Right cardiac atrium (tissue), 5 donors: ENCODE measurements around the gene LYSMD1. TPM values are rescaled to one million over a fixed set of nuclear protein-coding genes. Genes with fewer than 3 reads are reported as not detected.
"Not testable (repeated sequence)": the region's sequence is repeated elsewhere in the genome, so short reads cannot be mapped to it uniquely, and the experiment has no call there.

Source experiments
- ATAC-seq, 2 donors: fragments of 200-7000 bp; cut with Tn5 transposase; one replicate each; pipeline versions ENCODE4 v1.8.0 to v1.9.1; 2020; ENCODE audit warnings: moderate library complexity in 2 of 2, mild to moderate bottlenecking in 1 of 2
- DNase-seq, 3 donors: peaks; one replicate each; pipeline ENCODE4 v3.0.0-alpha.2; 2020
- H3K27ac ChIP-seq: one replicate; pipeline ENCODE4 v1.5.1; 2013; ENCODE audit warnings: mild to moderate bottlenecking, low read length, control low read depth, moderate library complexity
- H3K27me3 ChIP-seq: one replicate; pipeline ENCODE4 v1.6.1; 2013; ENCODE audit not compliant: control insufficient read depth, insufficient read depth
- H3K4me1 ChIP-seq: one replicate; pipeline ENCODE4 v1.6.1; 2013; ENCODE audit warnings: low read length; ENCODE audit not compliant: control insufficient read depth, insufficient read depth
- H3K4me3 ChIP-seq: one replicate; pipeline ENCODE4 v1.5.1; 2013; ENCODE audit warnings: low read length, control low read depth
- H3K9me3 ChIP-seq: one replicate; pipeline ENCODE4 v1.6.1; 2013; ENCODE audit warnings: low read length; ENCODE audit not compliant: control insufficient read depth
- WGBS: extraction: QIAGEN DNeasy Blood & Tissue Kit; methylation state at CpG from one replicate; pipeline ENCODE4 v1.1.7; 2013; 5-methylcytosine and 5-hydroxymethylcytosine counted together
- intact Hi-C, 4 donors: fragments of 100-400 bp; cut with DNase I; formaldehyde crosslinking; loops; one replicate each; pipeline versions ENCODE4 v1.11.0 to v1.14.0; 2022 to 2023
- long read RNA-seq, 4 donors: library from polyadenylated mRNA; unstranded; transcript quantifications; one replicate each; pipeline ENCODE4 v2.0.0, GENCODE V29; 2020 to 2021
- polyA plus RNA-seq: library from polyadenylated mRNA; stranded (reverse); fragments of 200-250 nt; gene quantifications from one replicate; pipeline ENCODE4 v1.2.3, GENCODE V29; 2013
- total RNA-seq, 4 donors: library from RNA; stranded (reverse); fragmentation: NEBNext Ultra II Directional; extraction: Animal tissue kit (Norgen Biotek cat#: 25700); gene quantifications; one replicate each; pipeline ENCODE4 v1.2.1, GENCODE V29; 2021
- donor health status: healthy with polysubstance abuse.
- donor health status: DM: no; HTN: yes; CAD: no.
- donor health status: DM: no; HTN: no; CAD: no.
- donor health status: DM: no; HTN: yes; CAD: no; lungs with severe emphysema.
- donor health status: DM: yes; HTN: yes; CAD: no.

Gene LYSMD1, protein sequence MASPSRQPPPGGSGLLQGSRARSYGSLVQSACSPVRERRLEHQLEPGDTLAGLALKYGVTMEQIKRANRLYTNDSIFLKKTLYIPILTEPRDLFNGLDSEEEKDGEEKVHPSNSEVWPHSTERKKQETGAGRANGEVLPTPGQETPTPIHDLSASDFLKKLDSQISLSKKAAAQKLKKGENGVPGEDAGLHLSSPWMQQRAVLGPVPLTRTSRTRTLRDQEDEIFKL
- 10 to 100 TPM in 3 of 4 donors, 1 to 10 TPM in 1; 8.5 to 16.5 (median 15.6) TPM for total RNA-seq
- 9.9 TPM for polyA plus RNA-seq
- long read RNA-seq, donor 1, partial matches to known transcripts: 0 of 4 reads
- long read RNA-seq, donor 1, other reads (novel, unspliced or antisense): 0 of 4 reads
- long read RNA-seq, donor 2: 0 reads
- long read RNA-seq, donor 3, partial matches to known transcripts: 0 of 3 reads
- long read RNA-seq, donor 3, other reads (novel, unspliced or antisense): 2 of 3 reads
- long read RNA-seq, donor 4, partial matches to known transcripts: 0 of 1 reads
- long read RNA-seq, donor 4, other reads (novel, unspliced or antisense): 0 of 1 reads

DNA sequence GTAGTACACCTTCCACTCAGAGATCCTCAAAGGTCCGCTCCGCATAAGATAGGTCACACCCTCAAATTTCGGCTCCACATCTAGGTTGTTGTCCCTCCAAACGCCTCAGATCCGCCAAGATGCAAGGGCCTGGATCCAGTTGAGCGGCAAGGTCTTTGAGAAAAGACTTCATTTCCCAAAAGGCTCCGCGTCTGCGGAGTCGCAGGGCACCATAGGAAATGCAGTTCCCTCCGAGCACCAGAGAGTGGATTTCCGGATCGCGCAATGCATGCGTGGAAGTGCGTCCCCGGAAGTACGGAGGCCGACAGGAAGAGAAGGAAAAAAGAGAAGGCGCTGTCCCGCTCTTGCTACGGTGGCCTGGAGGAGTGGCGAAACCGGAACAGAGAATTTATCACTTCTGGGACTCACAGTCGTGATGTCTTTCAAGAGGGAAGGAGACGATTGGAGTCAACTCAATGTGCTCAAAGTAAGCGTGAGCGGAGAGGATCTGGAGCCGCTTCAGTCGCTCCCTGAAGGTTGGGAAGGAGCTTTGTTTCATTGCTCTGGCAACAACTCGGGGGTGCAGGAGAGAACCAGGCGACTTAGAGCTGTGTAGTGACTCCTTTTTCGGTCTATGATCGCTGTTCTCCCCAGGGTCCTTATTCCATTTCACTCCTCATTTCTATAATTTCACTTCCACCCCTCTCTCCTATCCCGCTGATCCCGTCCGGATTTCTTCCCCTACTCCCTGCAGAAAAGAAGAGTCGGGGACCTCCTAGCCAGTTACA, at the start of gene LYSMD1, which contains the start of gene SCNM1:
Gene LYSMD1, minus strand, starts transcription at position 165 of the 767 bp plus-strand sequence. CDS start 644 bp downstream, outside the sequence.
Gene SCNM1, plus strand, starts transcription at position 407 of the 767 bp plus-strand sequence. Its CDS starts 9 bp downstream, at position 416.
- WGBS: under 1% methylated on average over 38 of the region's 38 CpGs
- intact Hi-C loops: no loop called here
- Histone ChIP-seq H3K4me1 (peaks cover 7% of the 10 kb centered on the region), H3K27ac (peak within 1 kb of the TSS; percentile 98), H3K9me3 (no peaks in the 10 kb centered on the region), H3K4me3 (peak within 1 kb of the TSS; percentile 98), H3K27me3 (no peaks in the 10 kb centered on the region)
- ATAC-seq (peak; percentile 95), DNase-seq (peak; percentile 97 to 98 (median 98))

- H3K27ac ChIP-seq: no peak overlapping the region
- ATAC-seq: no peak
- H3K4me1 ChIP-seq: no peaks in the 10 kb centered on the region
Measured at GRCh38 chr1:151213560-151213959, 47.9 kb upstream of the LYSMD1 start.

DNA sequence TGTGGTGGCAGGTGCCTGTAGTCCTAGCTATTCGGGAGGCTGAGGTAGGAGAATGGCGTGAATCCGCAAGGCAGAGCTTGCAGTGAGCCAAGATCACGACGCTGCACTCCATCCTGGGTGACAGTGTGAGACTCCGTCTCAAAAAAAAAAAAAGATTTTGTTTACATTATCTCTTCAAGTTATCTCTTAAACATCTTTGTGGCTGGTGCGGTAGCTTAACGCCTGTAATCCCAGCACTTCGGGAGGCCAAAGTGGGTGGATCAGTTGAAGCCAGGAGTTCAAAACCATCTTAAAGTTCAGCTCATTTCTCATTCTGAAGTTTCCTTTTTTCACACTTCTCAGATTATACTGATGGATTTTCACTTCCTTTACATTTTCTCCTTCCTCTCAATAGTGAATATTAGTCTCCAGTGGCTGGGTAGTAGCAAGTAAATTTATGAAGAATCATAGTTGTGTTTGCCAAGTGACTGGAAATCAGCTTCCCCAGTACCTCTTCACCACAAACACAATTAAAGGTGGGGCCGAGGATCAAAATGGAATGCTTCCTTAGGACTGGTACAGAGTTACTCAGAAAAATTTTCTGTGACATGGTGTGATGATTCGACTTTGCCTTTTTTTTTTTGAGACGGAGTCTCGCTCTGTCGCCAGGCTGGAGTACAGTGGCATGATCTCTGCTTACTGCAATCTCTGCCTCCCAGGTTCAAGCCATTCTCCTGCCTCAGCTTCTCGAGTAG, 46.4 kb upstream of the LYSMD1 start:
- DNase-seq: no peak
- no peaks in the 10 kb centered on the region for H3K27me3 ChIP-seq
- H3K27ac ChIP-seq: no peak overlapping the region
- ATAC-seq: no peak
- H3K4me3 ChIP-seq: no peak overlapping the region
- no peaks in the 10 kb centered on the region for H3K9me3 ChIP-seq
- no peaks in the 10 kb centered on the region for H3K4me1 ChIP-seq
- intact Hi-C loops: no loop called here
- WGBS: 87% methylated on average over 15 of the region's 15 CpGs

More at GRCh38 chr1:151213560-151213959, 47.9 kb upstream of the LYSMD1 start:
- intact Hi-C loops: no loop called here
- no peak for DNase-seq
- no peak overlapping the region for H3K4me3 ChIP-seq
- WGBS: 25% methylated on average over 2 of the region's 2 CpGs
- H3K9me3 ChIP-seq: no peaks in the 10 kb centered on the region
- H3K27me3 ChIP-seq: no peaks in the 10 kb centered on the region

DNA sequence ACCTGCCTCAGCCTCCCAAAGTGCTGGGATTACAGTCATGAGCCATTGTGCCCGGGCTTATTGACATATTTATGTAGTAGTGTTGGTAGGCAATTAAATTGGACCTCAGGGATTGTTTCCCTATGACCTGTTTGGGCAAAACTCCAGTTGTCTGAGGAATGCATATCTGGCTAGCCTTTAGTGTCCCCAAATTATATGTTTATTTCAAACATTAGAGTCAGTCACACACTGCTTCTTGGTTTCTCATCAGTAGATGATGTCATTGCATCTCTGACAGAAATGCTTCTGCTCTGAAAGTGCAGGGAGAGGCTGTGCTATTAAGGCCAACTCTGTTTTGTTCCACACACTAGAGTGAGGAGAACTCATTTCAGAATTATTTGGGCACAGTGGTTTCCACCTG, 45.1 kb upstream of the LYSMD1 start:
- ATAC-seq (no peak), DNase-seq (no peak)
- H3K27me3 ChIP-seq: no peaks in the 10 kb centered on the region
- H3K4me3 ChIP-seq: no peak overlapping the region
- intact Hi-C loops: no loop called here
- H3K4me1 ChIP-seq: no peaks in the 10 kb centered on the region
- no peak overlapping the region for H3K27ac ChIP-seq
- no peaks in the 10 kb centered on the region for H3K9me3 ChIP-seq
- whole genome bisulfite sequencing: 91% methylated on average over 1 of the region's 1 CpG

GRCh38 chr1:151205381-151205965, 39.8 kb upstream of the LYSMD1 start:
- ATAC-seq, H3K9me3 ChIP-seq, H3K4me3 ChIP-seq, H3K27me3 ChIP-seq, H3K27ac ChIP-seq, H3K4me1 ChIP-seq, intact Hi-C loops, DNase-seq: not testable (repeated sequence)
- WGBS: 94% methylated on average over 12 of the region's 12 CpGs

DNA sequence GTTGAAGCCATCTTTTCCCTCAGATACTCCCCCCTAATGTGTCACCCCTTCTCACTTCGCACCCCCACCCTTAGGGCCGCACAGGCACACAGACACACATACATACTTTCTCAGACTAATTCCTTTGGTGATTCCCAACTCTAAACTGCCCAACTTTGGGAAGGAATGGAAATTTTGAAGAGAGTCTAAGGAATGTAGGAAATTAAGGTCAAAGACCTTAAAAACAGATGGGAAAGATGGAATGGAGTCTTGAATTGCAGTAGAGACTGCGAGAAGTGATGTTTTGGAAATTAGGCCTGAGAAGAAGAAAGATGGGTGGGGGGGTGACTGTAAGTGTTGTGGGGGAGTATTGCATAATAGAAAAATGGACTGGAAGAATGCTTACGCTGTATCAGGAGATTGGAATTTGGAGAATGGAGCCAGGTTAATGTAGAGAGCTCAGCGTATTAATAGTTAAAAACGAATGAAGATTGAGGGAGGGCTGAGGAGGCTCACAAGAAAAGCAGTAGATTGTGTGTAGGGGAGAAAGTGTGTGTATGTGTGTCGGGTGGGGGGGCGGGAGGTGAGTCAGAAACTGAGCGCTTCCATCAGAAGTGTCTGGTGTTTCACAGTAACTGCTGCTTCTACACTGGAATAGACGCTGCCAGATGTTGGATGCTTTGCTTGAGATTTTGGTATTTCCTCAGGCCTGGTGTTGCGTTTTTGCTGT, 34.3 kb upstream of the LYSMD1 start:
- Histone ChIP-seq H3K27ac (peak overlapping the region; percentile 15), H3K27me3 (no peaks in the 10 kb centered on the region), H3K4me3 (peak overlapping the region; percentile 93), H3K9me3 (no peaks in the 10 kb centered on the region), H3K4me1 (no peaks in the 10 kb centered on the region)
- DNase-seq (no peak), ATAC-seq (no peak)
- 20% methylated on average over 11 of the region's 11 CpGs for WGBS
- intact Hi-C loops: loop anchor here in 2 of 4 donors (5.0 kb wide), 1 partner anchor 52 kb away; the partner anchor contains the start of gene PSMD4 (in 2 of the 2)

- ATAC-seq: peak; percentile 95 to 97
- no peaks in the 10 kb centered on the region for H3K27me3 ChIP-seq
- peak within 1 kb of the TSS; percentile 93 for H3K4me3 ChIP-seq
- H3K27ac ChIP-seq: peak within 1 kb of the TSS; percentile 82
- H3K4me1 ChIP-seq: no peaks in the 10 kb centered on the region
- no peaks in the 10 kb centered on the region for H3K9me3 ChIP-seq
- under 1% methylated on average over 60 of the region's 60 CpGs for WGBS
- DNase-seq: peak; percentile 99 to 100 (median 100)
- intact Hi-C loops: loop anchor here in 2 of 4 donors (5.0 kb wide), 1 partner anchor 54 kb away; the partner anchor contains the start of gene PSMD4 (in 2 of the 2)
Measured at GRCh38 chr1:151198254-151199127, 32.8 kb upstream of the LYSMD1 start, which contains the start of gene PIP5K1A. Gene PIP5K1A (plus strand): TSS chr1:151198552. CDS start chr1:151198997, 445 bp downstream.

DNA sequence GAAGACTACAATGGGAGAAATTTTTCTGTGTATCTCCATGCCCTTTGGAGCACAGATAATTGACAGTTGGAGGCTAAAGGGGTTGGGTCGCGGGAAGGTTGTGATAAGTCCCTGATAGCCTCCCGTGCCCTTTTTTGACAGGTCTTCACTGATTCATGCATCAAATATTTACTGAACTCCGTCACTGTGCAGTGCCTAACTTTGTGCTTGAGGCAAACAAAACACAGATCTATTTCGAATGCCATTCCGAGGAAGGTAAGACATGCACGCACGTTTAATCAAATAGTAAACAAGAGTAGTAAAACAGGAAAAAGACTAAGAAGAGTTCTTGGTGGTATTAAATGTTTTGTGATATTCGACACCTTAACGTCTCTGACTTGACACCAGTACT, 32.2 kb upstream of the LYSMD1 start:
- Histone ChIP-seq H3K4me3 (peak overlapping the region; percentile 45), H3K4me1 (no peaks in the 10 kb centered on the region), H3K9me3 (no peaks in the 10 kb centered on the region), H3K27me3 (no peaks in the 10 kb centered on the region), H3K27ac (peak overlapping the region; percentile 28)
- ATAC-seq (no peak), DNase-seq (no peak)
- WGBS: 7% methylated on average over 10 of the region's 10 CpGs
- intact Hi-C loops: loop anchor here in 3 of 4 donors (2.0 to 5.0 kb wide), 2 partner anchors 53 to 54 kb away; partner anchors contain the start of gene PSMD4 (in 2 of the 3)

DNA sequence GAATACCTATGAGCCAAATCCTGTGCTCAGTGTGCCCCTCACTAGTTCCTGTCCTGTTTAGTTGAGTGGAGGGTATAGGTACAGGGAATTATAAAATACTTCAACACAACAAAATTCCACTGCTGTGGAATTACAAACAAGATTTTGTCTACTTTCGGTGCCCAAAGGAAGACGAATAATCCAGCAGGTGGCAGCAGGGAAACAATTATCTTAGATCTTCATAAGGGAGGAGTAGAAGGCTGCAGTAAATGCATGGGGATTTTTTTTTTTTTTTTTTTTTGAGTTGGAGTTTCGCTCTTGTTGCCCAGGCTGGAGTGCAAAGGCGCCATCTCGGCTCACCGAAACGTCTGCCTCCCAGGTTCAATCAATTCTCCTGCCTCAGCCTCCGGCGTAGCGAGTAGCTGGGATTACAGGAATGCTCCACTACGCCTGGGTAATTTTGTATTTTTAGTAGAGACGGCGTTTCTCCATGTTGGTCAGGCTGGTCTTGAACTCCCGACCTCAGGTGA, 30.6 kb upstream of the LYSMD1 start:
- ATAC-seq: peak; percentile 7 to 9
- no peaks in the 10 kb centered on the region for H3K9me3 ChIP-seq
- peak; percentile 39 to 62 (median 61) for DNase-seq
- no peaks in the 10 kb centered on the region for H3K27me3 ChIP-seq
- 43% methylated on average over 14 of the region's 14 CpGs for WGBS
- no peaks in the 10 kb centered on the region for H3K4me1 ChIP-seq
- peak overlapping the region; percentile 33 for H3K27ac ChIP-seq
- no peak overlapping the region for H3K4me3 ChIP-seq
- intact Hi-C loops: loop anchor here in 3 of 4 donors (2.0 to 5.0 kb wide), 2 partner anchors 54 to 56 kb away; partner anchors contain the start of gene PSMD4 (in 2 of the 3)
